Ovary (tissue), 3 donors: ENCODE results near the gene BLVRA.

Experiments
- CTCF ChIP-seq, 3 donors: fragments of 450-650 bp in 2 of 3; fragments of 200-600 bp in 1 of 3; IDR thresholded peaks; one replicate each; pipeline versions ENCODE4 v1.5.1 to v1.8.0; 2016 to 2022; ENCODE audit warnings: antibody characterized with exemption in 3 of 3, mild to moderate bottlenecking in 1 of 3
- EP300 ChIP-seq: sonication (generic); formaldehyde crosslinking; IDR thresholded peaks from one replicate; pipeline ENCODE4 v1.6.1; 2017; ENCODE audit warnings: antibody characterized with exemption
- donor health status: DM: no; HTN: no; CAD: no.

- TF ChIP-seq EP300 (no peak), CTCF (IDR thresholded peaks at IDR 0.05) (no peak)
These were observed 32.0 kb upstream of the BLVRA start for GRCh38 chr7:43726466-43726865.
